Hepatocyte (in vitro differentiated cells): ENCODE data around the gene DPF3. TPM values are rescaled to one million over a fixed set of nuclear protein-coding genes. Genes with fewer than 3 reads are reported as not detected.

Experiments used
- DNase-seq: peaks from one replicate; pipeline ENCODE4 v3.0.0-alpha.2; 2016; ENCODE audit warnings: low spot score
- H2AFZ ChIP-seq: fragments of 200-600 bp; sonication (generic); 2 replicates; pipeline ENCODE4 v1.6.0; 2016; ENCODE audit warnings: antibody characterized with exemption, mild to moderate bottlenecking
- H3K27ac ChIP-seq: fragments of 200-600 bp; sonication (generic); 2 replicates; pipeline ENCODE4 v1.5.1; 2016; ENCODE audit warnings: mild to moderate bottlenecking
- H3K27me3 ChIP-seq: fragments of 200-600 bp; sonication (generic); 2 replicates; pipeline ENCODE4 v1.6.1; 2016
- H3K36me3 ChIP-seq: fragments of 200-600 bp; sonication (generic); replicated peaks from 2 replicates; pipeline ENCODE4 v1.5.1; 2016; ENCODE audit warnings: low read depth; ENCODE audit not compliant: insufficient read depth
- H3K4me1 ChIP-seq: fragments of 200-600 bp; sonication (generic); 2 replicates; pipeline ENCODE4 v1.5.1; 2016; ENCODE audit warnings: mild to moderate bottlenecking, moderate library complexity; ENCODE audit not compliant: insufficient read depth
- H3K4me2 ChIP-seq: fragments of 200-600 bp; sonication (generic); 2 replicates; pipeline ENCODE4 v1.6.0; 2016
- H3K4me3 ChIP-seq: fragments of 200-600 bp; sonication (generic); 2 replicates; pipeline ENCODE4 v1.5.1; 2016; ENCODE audit warnings: mild to moderate bottlenecking
- H3K79me2 ChIP-seq: fragments of 200-600 bp; sonication (generic); 2 replicates; pipeline ENCODE4 v1.6.0; 2017; ENCODE audit warnings: mild to moderate bottlenecking
- H3K9me2 ChIP-seq: fragments of 200-600 bp; sonication (generic); replicated peaks from 2 replicates; pipeline ENCODE4 v1.6.0; 2017; ENCODE audit warnings: mild to moderate bottlenecking; ENCODE audit not compliant: insufficient read depth
- H3K9me3 ChIP-seq: fragments of 200-600 bp; sonication (generic); 2 replicates; pipeline ENCODE4 v1.5.1; 2016; ENCODE audit warnings: low read depth, mild to moderate bottlenecking
- H4K20me1 ChIP-seq: fragments of 200-600 bp; sonication (generic); 2 replicates; pipeline ENCODE4 v1.6.0; 2016; ENCODE audit warnings: mild to moderate bottlenecking; ENCODE audit not compliant: insufficient read depth, poor library complexity, severe bottlenecking
- EZH2 ChIP-seq: fragments of 200-600 bp; sonication (generic); IDR thresholded peaks from 2 replicates; pipeline ENCODE4 v1.6.1; 2016; ENCODE audit warnings: antibody characterized with exemption, mild to moderate bottlenecking, borderline replicate concordance
- EZH2phosphoT487 ChIP-seq: fragments of 200-600 bp; sonication (generic); IDR thresholded peaks from one replicate; pipeline ENCODE4 v1.6.1; 2018; ENCODE audit warnings: antibody characterized with exemption, mild to moderate bottlenecking, low read depth, moderate library complexity; ENCODE audit not compliant: unreplicated experiment, severe bottlenecking
- WGBS: methylation state at CpG from one replicate; pipeline ENCODE4 v1.1.6; 2016; ENCODE audit warnings: low lambda C conversion rate; ENCODE audit errors: missing lambda C conversion rate; 5-methylcytosine and 5-hydroxymethylcytosine counted together
- polyA plus RNA-seq: library from polyadenylated mRNA; unstranded; fragments of >200 nt; fragmentation: Nextera tagmentation; extraction: Ambion mirVana; gene quantifications from 2 replicates; pipeline ENCODE4 v1.2.1, GENCODE V29; 2016
- total RNA-seq: library from RNA; depleted of rRNA; stranded (reverse); fragments of >200 nt; gene quantifications from 2 replicates; pipeline ENCODE4 v1.2.3, GENCODE V29; 2014
- TF ChIP-seq, protein P1 (sequence below): fragments of 200-600 bp; sonication (generic); IDR thresholded peaks from 2 replicates; pipeline ENCODE4 v1.5.1; 2016; ENCODE audit warnings: antibody characterized with exemption, mild to moderate bottlenecking; ENCODE audit not compliant: poor library complexity

DPF3 gene
- total and polyA plus RNA-seq, 2 experiments from 2014 or later, result 0.21 to 0.47 TPM

DNA sequence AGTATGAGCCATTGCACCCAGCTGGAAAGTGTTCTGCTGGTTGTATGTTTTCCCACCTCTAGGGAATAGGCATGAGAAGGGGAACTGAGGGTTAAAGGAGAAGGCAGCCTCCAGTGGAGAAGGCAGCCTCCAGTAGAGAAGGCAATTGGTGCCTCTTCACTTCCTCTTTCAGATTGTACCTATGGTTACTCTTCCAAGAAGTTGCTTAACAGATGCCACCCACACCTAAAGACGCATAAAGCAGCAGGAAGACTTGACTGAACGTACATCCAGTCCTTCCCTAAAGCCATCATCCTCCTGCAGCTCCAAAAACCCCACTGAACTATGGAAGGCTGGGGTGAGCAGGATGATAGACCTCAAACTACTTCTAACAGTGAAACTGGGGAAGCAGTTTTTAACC, 13.1 kb downstream of the DPF3 start:
- H3K36me3 ChIP-seq, result no peaks in the 10 kb centered on the region
- H3K4me2 ChIP-seq, result no peak overlapping the region
- peaks cover 4% of the 10 kb centered on the region for H3K27me3 ChIP-seq
- no peak overlapping the region for H3K27ac ChIP-seq
- H3K4me1 ChIP-seq, result no peaks in the 10 kb centered on the region
- no peaks in the 10 kb centered on the region for H3K9me2 ChIP-seq
- WGBS, result 89% methylated on average over 2 of the region's 2 CpGs
- H2AFZ ChIP-seq, result no peak overlapping the region
- TF ChIP-seq EZH2 (no peak), EZH2phosphoT487 (no peak)
- TF ChIP-seq, protein P1, sequence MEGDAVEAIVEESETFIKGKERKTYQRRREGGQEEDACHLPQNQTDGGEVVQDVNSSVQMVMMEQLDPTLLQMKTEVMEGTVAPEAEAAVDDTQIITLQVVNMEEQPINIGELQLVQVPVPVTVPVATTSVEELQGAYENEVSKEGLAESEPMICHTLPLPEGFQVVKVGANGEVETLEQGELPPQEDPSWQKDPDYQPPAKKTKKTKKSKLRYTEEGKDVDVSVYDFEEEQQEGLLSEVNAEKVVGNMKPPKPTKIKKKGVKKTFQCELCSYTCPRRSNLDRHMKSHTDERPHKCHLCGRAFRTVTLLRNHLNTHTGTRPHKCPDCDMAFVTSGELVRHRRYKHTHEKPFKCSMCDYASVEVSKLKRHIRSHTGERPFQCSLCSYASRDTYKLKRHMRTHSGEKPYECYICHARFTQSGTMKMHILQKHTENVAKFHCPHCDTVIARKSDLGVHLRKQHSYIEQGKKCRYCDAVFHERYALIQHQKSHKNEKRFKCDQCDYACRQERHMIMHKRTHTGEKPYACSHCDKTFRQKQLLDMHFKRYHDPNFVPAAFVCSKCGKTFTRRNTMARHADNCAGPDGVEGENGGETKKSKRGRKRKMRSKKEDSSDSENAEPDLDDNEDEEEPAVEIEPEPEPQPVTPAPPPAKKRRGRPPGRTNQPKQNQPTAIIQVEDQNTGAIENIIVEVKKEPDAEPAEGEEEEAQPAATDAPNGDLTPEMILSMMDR, result no peak
- H3K79me2 ChIP-seq, result no peaks in the 10 kb centered on the region
- no peaks in the 10 kb centered on the region for H4K20me1 ChIP-seq
- no peak for DNase-seq
- H3K9me3 ChIP-seq, result no peaks in the 10 kb centered on the region
- H3K4me3 ChIP-seq, result no peak overlapping the region

- no peak overlapping the region for H2AFZ ChIP-seq
- H3K27ac ChIP-seq, result no peak overlapping the region
- no peaks in the 10 kb centered on the region for H3K4me1 ChIP-seq
- H4K20me1 ChIP-seq, result no peaks in the 10 kb centered on the region
- no peaks in the 10 kb centered on the region for H3K36me3 ChIP-seq
- H3K9me3 ChIP-seq, result no peaks in the 10 kb centered on the region
- DNase-seq, result no peak
- H3K9me2 ChIP-seq, result no peaks in the 10 kb centered on the region
- TF ChIP-seq, protein P1, result no peak
- TF ChIP-seq EZH2 (no peak), EZH2phosphoT487 (no peak)
- H3K4me2 ChIP-seq, result no peak overlapping the region
- no peaks in the 10 kb centered on the region for H3K79me2 ChIP-seq
- WGBS, result 93% methylated on average over 2 of the region's 2 CpGs
- no peak overlapping the region for H3K4me3 ChIP-seq
- peaks cover 4% of the 10 kb centered on the region for H3K27me3 ChIP-seq
Measured at GRCh38 chr14:72880164-72880563, 13.7 kb downstream of the DPF3 start.

- no peak for TF ChIP-seq EZH2phosphoT487
- TF ChIP-seq, protein P1, result no peak
- no peak for TF ChIP-seq EZH2
- Histone ChIP-seq H3K79me2 (no peaks in the 10 kb centered on the region), H3K36me3 (no peaks in the 10 kb centered on the region), H3K9me2 (no peaks in the 10 kb centered on the region), H3K27ac (no peak overlapping the region), H3K9me3 (no peaks in the 10 kb centered on the region), H4K20me1 (no peaks in the 10 kb centered on the region), H3K27me3 (peaks cover 4% of the 10 kb centered on the region), H2AFZ (no peak overlapping the region), H3K4me1 (no peaks in the 10 kb centered on the region), H3K4me3 (no peak overlapping the region), H3K4me2 (no peak overlapping the region)
- 86% methylated on average over 6 of the region's 6 CpGs for WGBS
- no peak for DNase-seq
Measured at GRCh38 chr14:72879431-72879830, 14.5 kb downstream of the DPF3 start.

DNA sequence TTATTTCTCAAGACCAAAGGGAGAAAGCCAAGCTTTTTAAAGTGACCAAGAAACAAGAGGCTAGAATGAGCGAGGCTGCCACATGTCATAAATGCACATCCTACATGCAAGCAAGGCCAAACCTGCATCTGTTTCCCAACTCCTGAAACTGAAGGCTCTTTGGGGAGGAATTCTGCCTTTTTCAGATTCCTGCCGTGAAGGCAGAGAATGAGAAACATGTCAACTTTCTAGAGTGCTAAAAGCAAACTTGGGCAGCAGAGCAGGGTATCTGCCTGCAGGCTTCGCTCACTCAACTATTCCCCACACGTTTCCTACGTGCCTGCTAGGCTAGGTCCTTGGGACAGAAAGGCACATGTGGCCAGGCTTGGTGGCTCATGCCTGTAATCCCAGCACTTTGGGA, 15.2 kb downstream of the DPF3 start:
- TF ChIP-seq, protein P1, result no peak
- TF ChIP-seq EZH2phosphoT487 (no peak), EZH2 (no peak)
- H3K4me1 ChIP-seq, result no peaks in the 10 kb centered on the region
- H3K36me3 ChIP-seq, result no peaks in the 10 kb centered on the region
- no peak overlapping the region for H2AFZ ChIP-seq
- 77% methylated on average over 5 of the region's 5 CpGs for WGBS
- no peak overlapping the region for H3K27ac ChIP-seq
- no peaks in the 10 kb centered on the region for H3K9me2 ChIP-seq
- DNase-seq, result no peak
- H3K9me3 ChIP-seq, result no peaks in the 10 kb centered on the region
- no peak overlapping the region for H3K4me3 ChIP-seq
- no peak overlapping the region for H3K4me2 ChIP-seq
- no peaks in the 10 kb centered on the region for H4K20me1 ChIP-seq
- H3K27me3 ChIP-seq, result peaks cover 4% of the 10 kb centered on the region
- no peaks in the 10 kb centered on the region for H3K79me2 ChIP-seq
